HCT116 (cell line): ENCODE results near the gene FAM171A1.

Experiments
- CEBPB ChIP-seq: IDR thresholded peaks from 2 replicates; pipeline ENCODE4 v1.6.1; 2012; ENCODE audit warnings: low read depth
- ELF1 ChIP-seq: IDR thresholded peaks from 2 replicates; pipeline ENCODE4 v1.6.1; 2012; ENCODE audit warnings: low read depth, borderline replicate concordance
- EZH2 ChIP-seq: fragments of 200-600 bp; sonication (generic); IDR thresholded peaks from 2 replicates; pipeline ENCODE4 v1.6.1; 2017; ENCODE audit warnings: antibody characterized with exemption, mixed run types
- EZH2phosphoT487 ChIP-seq: fragments of 200-600 bp; IDR thresholded peaks from 2 replicates; pipeline ENCODE4 v1.6.1; 2018; ENCODE audit warnings: antibody characterized with exemption, borderline replicate concordance
- JUND ChIP-seq: IDR thresholded peaks from 2 replicates; pipeline ENCODE4 v1.6.1; 2012
- POLR2A ChIP-seq: IDR thresholded peaks from 2 replicates; pipeline ENCODE4 v1.7.0; 2011; ENCODE audit warnings: borderline replicate concordance; ENCODE audit not compliant: insufficient read depth, insufficient read length; ENCODE audit errors: extremely low read depth
- POLR2AphosphoS5 ChIP-seq: IDR thresholded peaks from 2 replicates; pipeline ENCODE4 v1.6.1; 2011; ENCODE audit warnings: mild to moderate bottlenecking, low read depth, low read length, moderate library complexity
- RAD21 ChIP-seq: IDR thresholded peaks from 2 replicates; pipeline ENCODE4 v1.6.1; 2012; ENCODE audit warnings: low read depth, mild to moderate bottlenecking
- SIN3A ChIP-seq: IDR thresholded peaks from 2 replicates; pipeline ENCODE4 v1.6.1; 2012; ENCODE audit warnings: low read depth
- SRF ChIP-seq: IDR thresholded peaks from 2 replicates; pipeline ENCODE4 v1.6.1; 2012; ENCODE audit warnings: low read depth
- ZNF274 ChIP-seq: fragments of 200-500 bp; sonication (Bioruptor generic); IDR thresholded peaks from 2 replicates; pipeline ENCODE4 v1.6.1; 2014; ENCODE audit warnings: mild to moderate bottlenecking, low read depth, low read length, inconsistent platforms
- TF ChIP-seq, protein P1 (sequence below), 3 experiments: fragments of 200-600 bp in 1 of 3; sonication (generic) in 1 of 3; IDR thresholded peaks in 2 of 3; conservative IDR thresholded peaks in 1 of 3; 2 replicates each; pipeline ENCODE4 v1.5.1; 2012 to 2017; ENCODE audit warnings: low read depth in 2 of 3, low read length in 2 of 3, antibody characterized with exemption in 1 of 3, borderline replicate concordance in 1 of 3, control low read depth in 1 of 3, mild to moderate bottlenecking in 1 of 3, mixed read lengths in 1 of 3, mixed run types in 1 of 3, moderate library complexity in 1 of 3; ENCODE audit not compliant: insufficient read depth in 1 of 3
- TF ChIP-seq, protein P2 (sequence below): IDR thresholded peaks from 2 replicates; pipeline ENCODE4 v1.6.1; 2012
- TF ChIP-seq, protein P3 (sequence below): IDR thresholded peaks from 2 replicates; pipeline ENCODE4 v1.6.1; 2012; ENCODE audit warnings: low read depth

DNA sequence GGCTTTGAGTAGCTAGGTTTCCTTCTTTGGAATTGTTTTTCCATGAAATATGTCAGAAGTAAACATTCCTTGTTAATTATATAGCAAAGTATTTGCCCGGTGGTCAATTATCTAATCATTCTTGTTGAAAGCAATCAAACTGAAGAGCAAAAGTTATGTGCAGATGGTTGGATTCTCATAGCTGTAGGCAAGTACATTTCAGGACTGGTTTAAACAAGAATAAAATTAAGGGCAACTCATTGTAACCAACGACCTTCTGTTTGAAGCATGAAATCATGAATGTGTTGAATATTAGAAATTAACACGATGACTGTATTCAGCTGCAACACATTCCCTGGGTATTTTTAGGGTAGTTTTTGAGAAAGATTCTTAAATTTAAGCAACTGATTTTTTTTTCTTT lies 140.8 kb downstream of the FAM171A1 start:
- TF ChIP-seq EZH2 (no peak), JUND (no peak), SIN3A (no peak), CEBPB (no peak), POLR2A (no peak), POLR2AphosphoS5 (no peak), SRF (no peak), ZNF274 (no peak), RAD21 (no peak), EZH2phosphoT487 (no peak), ELF1 (no peak)
- TF ChIP-seq, protein P1, sequence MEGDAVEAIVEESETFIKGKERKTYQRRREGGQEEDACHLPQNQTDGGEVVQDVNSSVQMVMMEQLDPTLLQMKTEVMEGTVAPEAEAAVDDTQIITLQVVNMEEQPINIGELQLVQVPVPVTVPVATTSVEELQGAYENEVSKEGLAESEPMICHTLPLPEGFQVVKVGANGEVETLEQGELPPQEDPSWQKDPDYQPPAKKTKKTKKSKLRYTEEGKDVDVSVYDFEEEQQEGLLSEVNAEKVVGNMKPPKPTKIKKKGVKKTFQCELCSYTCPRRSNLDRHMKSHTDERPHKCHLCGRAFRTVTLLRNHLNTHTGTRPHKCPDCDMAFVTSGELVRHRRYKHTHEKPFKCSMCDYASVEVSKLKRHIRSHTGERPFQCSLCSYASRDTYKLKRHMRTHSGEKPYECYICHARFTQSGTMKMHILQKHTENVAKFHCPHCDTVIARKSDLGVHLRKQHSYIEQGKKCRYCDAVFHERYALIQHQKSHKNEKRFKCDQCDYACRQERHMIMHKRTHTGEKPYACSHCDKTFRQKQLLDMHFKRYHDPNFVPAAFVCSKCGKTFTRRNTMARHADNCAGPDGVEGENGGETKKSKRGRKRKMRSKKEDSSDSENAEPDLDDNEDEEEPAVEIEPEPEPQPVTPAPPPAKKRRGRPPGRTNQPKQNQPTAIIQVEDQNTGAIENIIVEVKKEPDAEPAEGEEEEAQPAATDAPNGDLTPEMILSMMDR (IDR thresholded peaks at IDR 0.05 in 2 of 3, conservative IDR thresholded peaks at IDR 0.05 in 1 of 3; ENCODE audit: borderline replicate concordance in 1 of 3, insufficient read depth in 1 of 3, low read depth in 2 of 3, low read length in 2 of 3): no peak
- TF ChIP-seq, protein P2, sequence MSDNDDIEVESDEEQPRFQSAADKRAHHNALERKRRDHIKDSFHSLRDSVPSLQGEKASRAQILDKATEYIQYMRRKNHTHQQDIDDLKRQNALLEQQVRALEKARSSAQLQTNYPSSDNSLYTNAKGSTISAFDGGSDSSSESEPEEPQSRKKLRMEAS: no peak
- TF ChIP-seq, protein P3, sequence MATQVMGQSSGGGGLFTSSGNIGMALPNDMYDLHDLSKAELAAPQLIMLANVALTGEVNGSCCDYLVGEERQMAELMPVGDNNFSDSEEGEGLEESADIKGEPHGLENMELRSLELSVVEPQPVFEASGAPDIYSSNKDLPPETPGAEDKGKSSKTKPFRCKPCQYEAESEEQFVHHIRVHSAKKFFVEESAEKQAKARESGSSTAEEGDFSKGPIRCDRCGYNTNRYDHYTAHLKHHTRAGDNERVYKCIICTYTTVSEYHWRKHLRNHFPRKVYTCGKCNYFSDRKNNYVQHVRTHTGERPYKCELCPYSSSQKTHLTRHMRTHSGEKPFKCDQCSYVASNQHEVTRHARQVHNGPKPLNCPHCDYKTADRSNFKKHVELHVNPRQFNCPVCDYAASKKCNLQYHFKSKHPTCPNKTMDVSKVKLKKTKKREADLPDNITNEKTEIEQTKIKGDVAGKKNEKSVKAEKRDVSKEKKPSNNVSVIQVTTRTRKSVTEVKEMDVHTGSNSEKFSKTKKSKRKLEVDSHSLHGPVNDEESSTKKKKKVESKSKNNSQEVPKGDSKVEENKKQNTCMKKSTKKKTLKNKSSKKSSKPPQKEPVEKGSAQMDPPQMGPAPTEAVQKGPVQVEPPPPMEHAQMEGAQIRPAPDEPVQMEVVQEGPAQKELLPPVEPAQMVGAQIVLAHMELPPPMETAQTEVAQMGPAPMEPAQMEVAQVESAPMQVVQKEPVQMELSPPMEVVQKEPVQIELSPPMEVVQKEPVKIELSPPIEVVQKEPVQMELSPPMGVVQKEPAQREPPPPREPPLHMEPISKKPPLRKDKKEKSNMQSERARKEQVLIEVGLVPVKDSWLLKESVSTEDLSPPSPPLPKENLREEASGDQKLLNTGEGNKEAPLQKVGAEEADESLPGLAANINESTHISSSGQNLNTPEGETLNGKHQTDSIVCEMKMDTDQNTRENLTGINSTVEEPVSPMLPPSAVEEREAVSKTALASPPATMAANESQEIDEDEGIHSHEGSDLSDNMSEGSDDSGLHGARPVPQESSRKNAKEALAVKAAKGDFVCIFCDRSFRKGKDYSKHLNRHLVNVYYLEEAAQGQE: no peak
